Esophagus muscularis mucosa (tissue), 4 donors: ENCODE data around the gene PTAR1.

ENCODE experiments used
- EP300 ChIP-seq: sonication (generic); formaldehyde crosslinking; IDR thresholded peaks from one replicate; pipeline ENCODE4 v1.6.1; 2017; ENCODE audit warnings: antibody characterized with exemption
- POLR2A ChIP-seq: fragments of 450-650 bp; IDR thresholded peaks from one replicate; pipeline ENCODE4 v1.6.1; 2017; ENCODE audit warnings: antibody characterized with exemption, moderate library complexity, mild to moderate bottlenecking, low read depth
- TF ChIP-seq, protein P1 (sequence below), 3 experiments: fragments of 200-600 bp in 2 of 3; fragments of 450-650 bp in 1 of 3; sonication (generic) in 2 of 3; IDR thresholded peaks; one replicate each; pipeline ENCODE4 v1.5.1; 2017 to 2019; ENCODE audit warnings: antibody characterized with exemption in 3 of 3, mild to moderate bottlenecking in 2 of 3, moderate library complexity in 1 of 3

DNA sequence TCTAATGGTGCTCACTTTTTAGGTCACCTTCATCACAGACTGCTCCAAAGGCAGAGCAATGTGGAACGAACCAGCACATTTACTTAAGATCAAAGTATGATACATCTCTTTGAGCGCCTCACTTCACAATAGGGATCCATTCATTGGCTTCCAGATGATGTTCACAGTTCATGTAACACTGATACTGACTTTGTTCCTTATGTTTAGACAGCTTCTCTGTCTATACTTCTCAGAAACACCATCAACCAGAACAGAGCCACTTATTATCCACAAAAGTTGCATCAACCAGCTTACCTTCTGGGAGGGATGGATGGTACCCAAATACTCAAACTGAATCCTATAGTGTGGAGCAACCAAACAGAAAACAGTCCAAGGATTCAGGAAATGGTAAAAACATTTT is 4.6 kb downstream of the PTAR1 start:
- TF ChIP-seq, protein P1, sequence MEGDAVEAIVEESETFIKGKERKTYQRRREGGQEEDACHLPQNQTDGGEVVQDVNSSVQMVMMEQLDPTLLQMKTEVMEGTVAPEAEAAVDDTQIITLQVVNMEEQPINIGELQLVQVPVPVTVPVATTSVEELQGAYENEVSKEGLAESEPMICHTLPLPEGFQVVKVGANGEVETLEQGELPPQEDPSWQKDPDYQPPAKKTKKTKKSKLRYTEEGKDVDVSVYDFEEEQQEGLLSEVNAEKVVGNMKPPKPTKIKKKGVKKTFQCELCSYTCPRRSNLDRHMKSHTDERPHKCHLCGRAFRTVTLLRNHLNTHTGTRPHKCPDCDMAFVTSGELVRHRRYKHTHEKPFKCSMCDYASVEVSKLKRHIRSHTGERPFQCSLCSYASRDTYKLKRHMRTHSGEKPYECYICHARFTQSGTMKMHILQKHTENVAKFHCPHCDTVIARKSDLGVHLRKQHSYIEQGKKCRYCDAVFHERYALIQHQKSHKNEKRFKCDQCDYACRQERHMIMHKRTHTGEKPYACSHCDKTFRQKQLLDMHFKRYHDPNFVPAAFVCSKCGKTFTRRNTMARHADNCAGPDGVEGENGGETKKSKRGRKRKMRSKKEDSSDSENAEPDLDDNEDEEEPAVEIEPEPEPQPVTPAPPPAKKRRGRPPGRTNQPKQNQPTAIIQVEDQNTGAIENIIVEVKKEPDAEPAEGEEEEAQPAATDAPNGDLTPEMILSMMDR (IDR thresholded peaks at IDR 0.05), result no peak
- TF ChIP-seq POLR2A (no peak), EP300 (no peak)
